MCF 10A (cell line): ENCODE data around the gene OR6P1. TPM values are rescaled to one million over a fixed set of nuclear protein-coding genes. Genes with fewer than 3 reads are reported as not detected.

Experiments
- BruUV-seq: library from RNA; stranded (reverse); fragments of 400-500 nt; replicated peaks from 2 replicates; lab custom pipeline; 2021; lab: Mats Ljungman, UMichigan
- CTCF ChIA-PET: fragments of 300-600 bp; sonication (Branson Sonifier 250); formaldehyde crosslinking; extraction: SDS; loops from one replicate; lab custom pipeline; 2021; ENCODE audit warnings: antibody characterized with exemption, inconsistent platforms; lab: Yijun Ruan, JAX
- POLR2A ChIA-PET: fragments of 300-600, 350-650 bp; sonication (Branson Sonifier 250); formaldehyde crosslinking; extraction: SDS; loops from one replicate; lab custom pipeline; 2020; ENCODE audit warnings: antibody characterized with exemption, inconsistent platforms; lab: Yijun Ruan, JAX
- DNase-seq: peaks from one replicate; pipeline ENCODE4 v3.0.0-alpha.2; 2018; ENCODE audit not compliant: unreplicated experiment
- H3K27ac Mint-ChIP-seq: one replicate; pipeline ENCODE4 v1.8.0; 2022; ENCODE audit warnings: mild to moderate bottlenecking, low read depth, mixed read lengths; ENCODE audit not compliant: unreplicated experiment
- H3K27me3 Mint-ChIP-seq: one replicate; pipeline ENCODE4 v1.8.0; 2022; ENCODE audit warnings: mixed read lengths; ENCODE audit not compliant: insufficient read depth, unreplicated experiment
- H3K36me3 Mint-ChIP-seq: one replicate; pipeline ENCODE4 v1.8.0; 2022; ENCODE audit warnings: mild to moderate bottlenecking, moderate library complexity, mixed read lengths; ENCODE audit not compliant: insufficient read depth, unreplicated experiment
- H3K4me1 Mint-ChIP-seq: one replicate; pipeline ENCODE4 v1.8.0; 2022; ENCODE audit warnings: mixed read lengths; ENCODE audit not compliant: insufficient read depth, unreplicated experiment
- H3K4me3 Mint-ChIP-seq: one replicate; pipeline ENCODE4 v1.8.0; 2022; ENCODE audit warnings: mild to moderate bottlenecking, moderate library complexity, mixed read lengths; ENCODE audit not compliant: unreplicated experiment
- H3K9me3 Mint-ChIP-seq: one replicate; pipeline ENCODE4 v1.8.0; 2022; ENCODE audit warnings: mixed read lengths; ENCODE audit not compliant: unreplicated experiment
- intact Hi-C: fragments of 100-400 bp; cut with micrococcal nuclease; formaldehyde crosslinking; loops from 2 replicates; pipeline ENCODE4 v1.14.1; 2022
- total RNA-seq: library from RNA; stranded (reverse); gene quantifications from 2 replicates; pipeline ENCODE4 v1.2.3, GENCODE V29; 2022
- TF ChIP-seq, protein P1 (sequence below): fragments of 200-600 bp; IDR thresholded peaks from one replicate; pipeline ENCODE4 v1.8.0; 2022; ENCODE audit warnings: antibody characterized with exemption, mild to moderate bottlenecking; ENCODE audit not compliant: unreplicated experiment

Gene OR6P1
- total RNA-seq, 1 experiment from 2014 or later, result not detected

DNA sequence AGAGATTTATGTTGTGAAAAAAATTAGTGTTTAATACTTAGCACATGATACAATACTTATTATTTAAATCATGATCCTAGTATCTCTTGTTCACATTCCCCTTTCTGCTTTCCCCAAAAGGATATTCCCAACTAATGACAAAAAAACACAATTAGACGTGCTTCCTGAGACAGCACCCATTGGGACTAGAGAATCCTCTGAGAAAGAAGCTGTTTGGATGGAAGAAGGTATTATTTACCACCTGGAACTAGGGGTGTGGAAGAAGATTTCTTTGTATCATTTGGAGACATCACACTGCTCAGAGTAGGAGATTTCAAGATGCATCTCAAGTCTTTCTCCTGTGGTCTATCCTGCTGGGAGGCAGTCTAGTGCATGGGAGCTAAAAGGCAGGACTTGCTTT lies 34.6 kb upstream of the OR6P1 start, which contains the start of gene OR10Z1:
Gene OR10Z1 (plus strand): TSS at position 301 of the 400 bp plus-strand sequence. CDS start 1,171 bp downstream, outside the sequence.
- Mint-ChIP-seq H3K27me3 (peaks cover 49% of the 10 kb centered on the region), H3K9me3 (no peaks in the 10 kb centered on the region), H3K4me3 (no peak within 1 kb of the TSS), H3K36me3 (no peaks in the 10 kb centered on the region), H3K4me1 (no peaks in the 10 kb centered on the region), H3K27ac (no peak within 1 kb of the TSS)
- DNase-seq, result no peak
- ChIA-PET CTCF (no interaction called here), POLR2A (no interaction called here)
- TF ChIP-seq, protein P1, sequence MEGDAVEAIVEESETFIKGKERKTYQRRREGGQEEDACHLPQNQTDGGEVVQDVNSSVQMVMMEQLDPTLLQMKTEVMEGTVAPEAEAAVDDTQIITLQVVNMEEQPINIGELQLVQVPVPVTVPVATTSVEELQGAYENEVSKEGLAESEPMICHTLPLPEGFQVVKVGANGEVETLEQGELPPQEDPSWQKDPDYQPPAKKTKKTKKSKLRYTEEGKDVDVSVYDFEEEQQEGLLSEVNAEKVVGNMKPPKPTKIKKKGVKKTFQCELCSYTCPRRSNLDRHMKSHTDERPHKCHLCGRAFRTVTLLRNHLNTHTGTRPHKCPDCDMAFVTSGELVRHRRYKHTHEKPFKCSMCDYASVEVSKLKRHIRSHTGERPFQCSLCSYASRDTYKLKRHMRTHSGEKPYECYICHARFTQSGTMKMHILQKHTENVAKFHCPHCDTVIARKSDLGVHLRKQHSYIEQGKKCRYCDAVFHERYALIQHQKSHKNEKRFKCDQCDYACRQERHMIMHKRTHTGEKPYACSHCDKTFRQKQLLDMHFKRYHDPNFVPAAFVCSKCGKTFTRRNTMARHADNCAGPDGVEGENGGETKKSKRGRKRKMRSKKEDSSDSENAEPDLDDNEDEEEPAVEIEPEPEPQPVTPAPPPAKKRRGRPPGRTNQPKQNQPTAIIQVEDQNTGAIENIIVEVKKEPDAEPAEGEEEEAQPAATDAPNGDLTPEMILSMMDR, result no peak
- BruUV-seq, result no TSS peak
- intact Hi-C loops, result no loop called here

DNA sequence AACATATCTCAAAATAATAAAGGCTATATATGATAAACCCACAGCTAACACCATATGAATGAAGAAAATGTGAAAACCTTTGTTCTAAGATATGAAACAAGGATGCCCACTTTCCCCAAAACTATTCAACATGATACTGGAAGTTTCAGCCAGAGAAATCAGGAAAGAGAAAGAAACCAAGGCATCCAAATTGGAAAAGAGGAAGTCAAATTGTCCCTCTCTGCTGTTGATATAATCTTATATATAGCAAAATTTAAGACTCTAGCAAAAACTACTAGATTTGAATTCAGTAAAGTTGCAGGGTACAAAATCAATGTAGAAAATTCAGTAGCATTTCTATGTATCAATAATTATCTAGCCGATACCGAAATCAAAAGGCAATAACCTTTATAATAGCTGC lies 30.4 kb upstream of the OR6P1 start:
- Mint-ChIP-seq H3K9me3 (peaks cover 8% of the 10 kb centered on the region), H3K36me3 (no peaks in the 10 kb centered on the region), H3K4me1 (no peaks in the 10 kb centered on the region), H3K27ac (no peak overlapping the region), H3K27me3 (peaks cover 45% of the 10 kb centered on the region), H3K4me3 (no peak overlapping the region)
- no TSS peak for BruUV-seq
- intact Hi-C loops, result no loop called here
- ChIA-PET POLR2A (no interaction called here), CTCF (no interaction called here)
- DNase-seq, result no peak
- TF ChIP-seq, protein P1, result no peak

DNA sequence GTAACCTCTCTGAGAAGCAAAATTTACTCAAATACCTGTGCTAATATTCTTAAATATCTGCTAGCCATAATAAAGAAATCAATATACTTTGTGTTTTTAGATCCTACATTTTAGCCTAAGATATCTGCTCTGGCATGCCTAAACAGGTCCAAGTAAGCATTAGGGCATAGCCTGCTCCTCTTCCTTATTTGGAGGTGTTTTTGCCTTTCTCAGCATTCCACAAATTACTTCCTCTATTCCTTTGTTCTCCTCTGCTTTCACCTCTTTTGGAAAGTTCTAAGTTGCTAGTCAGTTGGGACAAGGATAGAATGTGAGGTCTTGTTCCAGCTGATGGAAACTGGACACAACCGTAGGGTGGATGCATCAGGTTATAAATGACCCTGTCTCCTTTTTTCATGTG lies 16.6 kb upstream of the OR6P1 start:
- H3K27me3 Mint-ChIP-seq, result peaks cover 61% of the 10 kb centered on the region
- CTCF ChIA-PET, result no interaction called here
- intact Hi-C loops, result no loop called here
- POLR2A ChIA-PET, result no interaction called here
- H3K4me1 Mint-ChIP-seq, result no peaks in the 10 kb centered on the region
- peaks cover 6% of the 10 kb centered on the region for H3K9me3 Mint-ChIP-seq
- TF ChIP-seq, protein P1, result no peak
- BruUV-seq, result no TSS peak
- no peak overlapping the region for H3K27ac Mint-ChIP-seq
- H3K4me3 Mint-ChIP-seq, result no peak overlapping the region
- H3K36me3 Mint-ChIP-seq, result no peaks in the 10 kb centered on the region
- DNase-seq, result no peak

DNA sequence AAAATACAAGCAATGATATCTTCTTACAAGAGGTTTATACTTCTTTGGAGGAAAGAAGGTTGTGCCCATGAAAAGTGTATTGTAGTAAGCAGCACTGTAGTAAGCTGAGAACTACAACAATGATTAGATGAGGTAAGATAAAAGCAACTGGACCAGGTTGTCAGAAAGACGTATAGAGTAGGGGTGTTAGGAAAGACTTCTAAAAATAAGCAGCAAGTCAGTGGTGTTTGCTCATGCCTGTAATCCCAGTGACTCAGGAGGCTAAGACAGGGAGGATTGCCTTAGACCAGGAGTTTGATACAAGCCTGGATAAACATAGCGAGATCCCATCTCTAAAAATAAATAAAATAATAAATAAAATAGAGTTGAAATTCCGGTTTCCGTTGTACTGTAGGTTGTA lies 13.6 kb upstream of the OR6P1 start:
- Mint-ChIP-seq H3K27ac (no peak overlapping the region), H3K4me1 (no peaks in the 10 kb centered on the region), H3K4me3 (no peak overlapping the region), H3K36me3 (no peaks in the 10 kb centered on the region), H3K9me3 (peaks cover 2% of the 10 kb centered on the region), H3K27me3 (peaks cover 47% of the 10 kb centered on the region)
- POLR2A ChIA-PET, result no interaction called here
- BruUV-seq, result no TSS peak
- TF ChIP-seq, protein P1, result no peak
- intact Hi-C loops, result no loop called here
- CTCF ChIA-PET, result no interaction called here
- peak; percentile 8 for DNase-seq
